GM12874 (cell line): ENCODE results near the gene PLEKHG1.

Experiments used
- CTCF ChIP-seq: IDR thresholded peaks from 2 replicates; pipeline ENCODE4 v1.5.1; 2011; ENCODE audit warnings: low read depth, mild to moderate bottlenecking, control low read depth, low read length, moderate library complexity; ENCODE audit not compliant: insufficient read depth

The PLEKHG1 gene

DNA sequence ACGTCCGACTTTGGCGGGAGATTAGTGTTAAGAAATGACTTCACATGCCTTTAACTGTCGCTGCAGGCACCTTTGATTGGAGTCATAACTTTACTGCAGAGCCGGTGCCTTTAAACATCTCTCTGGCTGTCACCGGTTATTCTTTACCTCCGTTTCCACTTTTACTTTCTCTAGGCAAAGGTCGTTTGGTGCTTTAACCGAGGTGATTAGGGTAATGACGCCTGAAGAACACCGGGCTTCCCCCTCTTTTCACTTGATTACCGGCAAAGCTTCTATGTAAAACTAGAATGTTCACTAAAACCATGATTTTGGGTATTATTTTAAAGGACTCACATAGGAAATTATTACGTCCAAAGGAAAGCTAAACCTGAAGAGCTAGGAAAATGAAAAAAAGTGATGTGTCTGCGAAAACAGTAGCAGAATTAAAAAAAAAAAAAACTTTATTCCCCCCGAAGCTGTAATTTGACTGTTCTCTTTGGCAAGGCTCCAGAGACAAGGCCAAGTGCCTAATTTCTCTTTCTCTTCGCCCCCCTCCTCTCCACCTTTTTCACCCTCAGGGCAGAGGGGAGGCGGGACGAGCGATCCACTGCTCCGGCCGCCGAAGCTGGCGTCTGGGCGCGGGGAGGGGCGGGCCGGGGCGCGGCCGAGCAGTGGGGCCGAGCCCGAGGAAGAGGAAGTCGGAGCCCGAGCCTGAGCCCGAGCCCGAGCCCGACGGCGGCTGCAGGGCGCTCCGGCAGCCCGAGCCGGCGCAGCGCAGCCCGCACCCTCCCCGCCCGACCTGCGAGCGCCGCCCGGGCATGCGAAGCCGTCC, at the start of gene PLEKHG1:
Gene PLEKHG1 (plus strand): TSS at position 687 of the 811 bp plus-strand sequence. CDS start 133,797 bp downstream, outside the sequence.
- TF ChIP-seq CTCF = no peak

DNA sequence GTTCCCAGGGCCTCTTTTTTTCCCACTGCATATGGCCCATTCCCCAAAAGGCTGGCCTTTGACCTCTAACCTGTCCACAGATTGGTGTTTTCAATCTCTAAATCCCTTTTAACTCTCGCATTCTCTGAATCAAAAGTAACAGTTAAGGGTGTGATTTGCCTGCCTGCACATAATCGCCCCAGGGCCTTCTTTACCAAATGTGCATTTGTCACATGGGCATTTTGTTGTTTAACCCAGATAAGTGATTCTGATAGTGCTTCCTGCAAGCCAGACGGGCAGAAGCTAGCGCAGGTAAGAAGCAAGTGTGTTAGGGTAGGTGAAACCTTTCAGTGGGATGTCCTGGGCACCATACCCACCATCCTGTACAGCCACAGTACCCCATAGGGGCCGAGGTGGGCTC, 49.4 kb upstream of the PLEKHG1 start:
- no peak for TF ChIP-seq CTCF

DNA sequence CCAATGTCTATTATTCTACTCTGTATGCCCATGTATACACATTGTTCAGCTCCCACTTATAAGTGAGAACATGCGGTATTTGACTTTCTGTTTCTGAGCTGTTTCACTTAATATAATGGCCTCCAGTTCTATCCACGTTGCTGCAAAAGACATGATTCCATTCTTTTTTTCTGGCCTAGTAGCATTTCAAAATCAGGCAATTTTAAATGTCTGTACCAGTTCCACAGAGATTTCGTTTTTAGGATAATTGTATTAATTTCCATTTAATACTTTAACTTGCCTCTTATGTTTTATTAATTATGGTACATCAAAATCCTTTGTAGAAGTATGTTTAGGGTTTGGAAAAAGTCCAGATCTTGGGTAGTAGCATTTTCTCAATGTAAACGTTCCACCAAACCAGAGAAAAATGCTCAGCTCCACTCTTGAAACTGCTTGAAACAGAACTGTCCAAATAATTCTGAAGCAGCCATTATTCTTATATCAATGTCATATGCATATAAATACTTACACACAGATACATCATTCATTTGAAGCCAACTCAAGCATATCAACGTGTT, 42.6 kb upstream of the PLEKHG1 start:
- no peak for TF ChIP-seq CTCF

DNA sequence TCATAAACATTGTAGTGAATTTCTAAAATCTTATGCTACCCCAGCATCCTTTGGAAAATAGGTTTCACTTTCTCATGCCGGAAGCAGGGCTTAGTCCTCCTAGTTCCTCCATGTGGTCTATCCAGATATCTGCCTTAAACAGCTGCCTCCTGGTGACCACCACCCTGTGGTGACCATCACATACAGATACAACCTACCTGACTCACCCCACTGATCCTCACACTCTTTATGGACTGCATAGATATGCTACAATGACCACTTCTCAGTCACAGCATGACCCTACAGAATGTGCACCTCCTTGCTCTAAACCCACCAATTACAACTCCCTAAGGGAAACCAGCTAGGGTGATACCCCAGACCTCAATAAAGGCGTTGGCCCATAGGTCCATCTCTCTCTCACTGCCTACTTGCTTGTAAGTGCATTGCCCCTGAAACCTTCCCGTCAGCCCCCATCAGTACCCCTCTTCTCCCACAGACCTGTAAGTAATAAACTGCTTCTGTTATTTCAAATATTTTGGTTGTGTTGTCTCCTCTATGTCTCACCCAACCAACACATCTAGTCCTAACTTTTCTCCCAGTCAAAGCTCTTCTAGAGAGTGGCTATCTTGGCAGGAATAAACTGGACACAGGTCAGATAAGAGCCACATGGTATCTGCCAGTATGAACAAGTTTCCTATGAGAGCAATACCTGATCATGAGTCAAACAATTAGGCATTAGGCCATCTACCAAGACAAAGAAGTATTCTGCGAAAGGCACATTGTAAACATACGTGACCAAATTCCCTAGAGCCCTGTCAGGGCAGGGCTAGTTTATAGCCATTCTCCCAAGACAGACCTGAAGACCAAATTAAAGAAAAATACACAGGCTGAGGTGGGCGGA, 39.4 kb upstream of the PLEKHG1 start:
- TF ChIP-seq CTCF = no peak

DNA sequence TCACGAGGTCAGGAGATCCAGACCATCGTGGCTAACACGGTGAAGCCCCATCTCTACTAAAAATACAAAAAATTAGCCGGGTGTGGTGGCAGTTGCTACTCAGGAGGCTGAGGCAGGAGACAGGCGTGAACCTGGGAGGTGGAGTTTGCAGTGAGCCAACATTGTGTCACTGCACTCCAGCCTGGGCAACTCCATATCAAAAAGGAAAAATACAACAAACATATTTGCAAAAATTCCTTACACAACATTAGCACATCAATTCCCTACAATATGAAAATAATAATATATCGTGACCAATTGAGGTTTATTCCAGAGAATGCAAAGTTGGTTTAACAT, 38.8 kb upstream of the PLEKHG1 start:
- TF ChIP-seq CTCF = no peak

DNA sequence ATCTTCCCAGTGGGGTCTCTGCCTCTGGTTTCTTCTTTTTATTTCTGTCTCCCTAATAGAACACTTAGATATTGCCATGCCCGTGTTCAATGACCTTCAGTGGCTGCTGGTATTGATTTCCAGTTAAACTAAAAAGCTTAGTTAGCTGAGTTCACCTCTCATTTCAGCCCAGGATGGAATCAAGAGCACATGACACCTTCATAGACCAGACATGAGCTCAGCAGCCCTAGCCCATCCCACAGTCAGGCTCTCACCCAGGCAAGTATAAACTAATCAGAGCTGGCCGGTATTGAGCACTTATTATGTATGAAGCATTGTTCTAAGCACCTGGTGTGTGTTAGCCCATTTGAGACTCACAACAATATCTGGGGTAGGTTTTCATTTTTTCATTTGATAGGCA, 33.7 kb upstream of the PLEKHG1 start:
- TF ChIP-seq CTCF = no peak

- TF ChIP-seq CTCF = no peak
These were observed 33.2 kb upstream of the PLEKHG1 start for GRCh38 chr6:150566486-150566885.
